HepG2 (cell line): Measurements from ENCODE around the gene CISD3. TPM values are rescaled to one million over a fixed set of nuclear protein-coding genes. Genes with fewer than 3 reads are reported as not detected.
A peak's percentile ranks its signal among the peaks of the same experiment; 100 is the strongest.

Source experiments
- ATAD3A ChIP-seq: sonication (generic); formaldehyde crosslinking; IDR thresholded peaks from 2 replicates; pipeline ENCODE4 v1.4.0; 2020; ENCODE audit warnings: missing genetic modification reagents
- HNRNPK ChIP-seq: fragments of 200-400 bp; formaldehyde crosslinking; IDR thresholded peaks from 2 replicates; pipeline ENCODE4 v1.6.1; 2018; ENCODE audit warnings: low read length, low read depth, moderate library complexity, mild to moderate bottlenecking; ENCODE audit not compliant: poor library complexity, severe bottlenecking
- MYNN ChIP-seq: sonication (generic); formaldehyde crosslinking; IDR thresholded peaks from 2 replicates; pipeline ENCODE4 v1.4.0; 2020; ENCODE audit warnings: mild to moderate bottlenecking, low read depth, missing genetic modification reagents
- RXRA ChIP-seq: sonication (generic); formaldehyde crosslinking; IDR thresholded peaks from 2 replicates; pipeline ENCODE4 v1.5.1; 2020; ENCODE audit warnings: missing genetic modification reagents
- SRF ChIP-seq: IDR thresholded peaks from 2 replicates; pipeline ENCODE4 v1.6.1; 2011; ENCODE audit warnings: mild to moderate bottlenecking, low read depth, low read length, moderate library complexity
- ZBED4 ChIP-seq: sonication (generic); formaldehyde crosslinking; IDR thresholded peaks from 2 replicates; pipeline ENCODE4 v1.4.0; 2020; ENCODE audit warnings: missing genetic modification reagents, borderline replicate concordance
- ZNF33B ChIP-seq: sonication (generic); formaldehyde crosslinking; IDR thresholded peaks from 2 replicates; pipeline ENCODE4 v1.5.1; 2020; ENCODE audit warnings: mild to moderate bottlenecking, missing genetic modification reagents
- ZNF598 ChIP-seq: sonication (generic); formaldehyde crosslinking; IDR thresholded peaks from 2 replicates; pipeline ENCODE4 v1.5.1; 2020; ENCODE audit warnings: mild to moderate bottlenecking, missing genetic modification reagents, borderline replicate concordance
- ZNF747 ChIP-seq: sonication (generic); formaldehyde crosslinking; IDR thresholded peaks from 2 replicates; pipeline ENCODE4 v1.8.1; 2023; ENCODE audit warnings: missing genetic modification reagents, mild to moderate bottlenecking, borderline replicate concordance
- polyA plus RNA-seq, 8 experiments: library from polyadenylated mRNA; depleted of rRNA in 3 of 8; stranded (reverse) in 7 of 8; unstranded in 1 of 8; fragments of >200 nt; fragmentation: Illumina TruSeq in 4 of 8; extraction: Trizol in 4 of 8; gene quantifications; 2 replicates each; pipeline versions ENCODE4 v1.2.1 to v1.2.3, GENCODE V29; 2011 to 2016; ENCODE audit warnings: low read depth in 4 of 8, missing spikeins in 1 of 8, mixed read lengths in 1 of 8; ENCODE audit not compliant: insufficient read depth in 1 of 8
- total RNA-seq, 5 experiments: library from RNA; depleted of rRNA; stranded (reverse); fragments of >200 nt; fragmentation: Illumina TruSeq; extraction: Trizol; gene quantifications; 2 replicates each; pipeline ENCODE4 v1.2.3, GENCODE V29; 2016; ENCODE audit warnings: low read depth in 1 of 5
- TF ChIP-seq, protein P1 (sequence below): IDR thresholded peaks from 2 replicates; pipeline ENCODE4 v1.6.1; 2018; ENCODE audit warnings: missing genetic modification reagents, mild to moderate bottlenecking, missing compliant biosample characterization
- TF ChIP-seq, protein P2 (sequence below): sonication (generic); formaldehyde crosslinking; IDR thresholded peaks from 2 replicates; pipeline ENCODE4 v1.4.0; 2020; ENCODE audit warnings: missing genetic modification reagents
- TF ChIP-seq, protein P3 (sequence below): sonication (generic); formaldehyde crosslinking; conservative IDR thresholded peaks from 2 replicates; pipeline ENCODE4 v1.8.0; 2022; ENCODE audit warnings: mild to moderate bottlenecking, moderate library complexity, missing genetic modification reagents
- TF ChIP-seq, protein P4 (sequence below): IDR thresholded peaks from 2 replicates; pipeline ENCODE4 v1.6.1; 2016; ENCODE audit warnings: low read depth, control low read depth
- TF ChIP-seq, protein P5 (sequence below): sonication (generic); formaldehyde crosslinking; IDR thresholded peaks from 2 replicates; pipeline ENCODE4 v1.4.0; 2020; ENCODE audit warnings: mild to moderate bottlenecking, missing genetic modification reagents

CISD3 gene
- total and polyA plus RNA-seq, 2 of the 13 experiments (the other 11 are each of a cell fraction or from before 2014, with no cell fraction given), result 30.0 to 34.1 TPM

- peak; percentile 38 for TF ChIP-seq ZBED4 (CRISPR knock-in tag)
- TF ChIP-seq ZNF747 (CRISPR knock-in tag), result peak; percentile 60; the same call in 1 of the 2 replicates
- TF ChIP-seq HNRNPK, result peak; percentile 92
- no peak for TF ChIP-seq ZNF598
- TF ChIP-seq, protein P1, sequence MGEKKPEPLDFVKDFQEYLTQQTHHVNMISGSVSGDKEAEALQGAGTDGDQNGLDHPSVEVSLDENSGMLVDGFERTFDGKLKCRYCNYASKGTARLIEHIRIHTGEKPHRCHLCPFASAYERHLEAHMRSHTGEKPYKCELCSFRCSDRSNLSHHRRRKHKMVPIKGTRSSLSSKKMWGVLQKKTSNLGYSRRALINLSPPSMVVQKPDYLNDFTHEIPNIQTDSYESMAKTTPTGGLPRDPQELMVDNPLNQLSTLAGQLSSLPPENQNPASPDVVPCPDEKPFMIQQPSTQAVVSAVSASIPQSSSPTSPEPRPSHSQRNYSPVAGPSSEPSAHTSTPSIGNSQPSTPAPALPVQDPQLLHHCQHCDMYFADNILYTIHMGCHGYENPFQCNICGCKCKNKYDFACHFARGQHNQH, result no peak
- no peak for TF ChIP-seq SRF
- TF ChIP-seq, protein P2, sequence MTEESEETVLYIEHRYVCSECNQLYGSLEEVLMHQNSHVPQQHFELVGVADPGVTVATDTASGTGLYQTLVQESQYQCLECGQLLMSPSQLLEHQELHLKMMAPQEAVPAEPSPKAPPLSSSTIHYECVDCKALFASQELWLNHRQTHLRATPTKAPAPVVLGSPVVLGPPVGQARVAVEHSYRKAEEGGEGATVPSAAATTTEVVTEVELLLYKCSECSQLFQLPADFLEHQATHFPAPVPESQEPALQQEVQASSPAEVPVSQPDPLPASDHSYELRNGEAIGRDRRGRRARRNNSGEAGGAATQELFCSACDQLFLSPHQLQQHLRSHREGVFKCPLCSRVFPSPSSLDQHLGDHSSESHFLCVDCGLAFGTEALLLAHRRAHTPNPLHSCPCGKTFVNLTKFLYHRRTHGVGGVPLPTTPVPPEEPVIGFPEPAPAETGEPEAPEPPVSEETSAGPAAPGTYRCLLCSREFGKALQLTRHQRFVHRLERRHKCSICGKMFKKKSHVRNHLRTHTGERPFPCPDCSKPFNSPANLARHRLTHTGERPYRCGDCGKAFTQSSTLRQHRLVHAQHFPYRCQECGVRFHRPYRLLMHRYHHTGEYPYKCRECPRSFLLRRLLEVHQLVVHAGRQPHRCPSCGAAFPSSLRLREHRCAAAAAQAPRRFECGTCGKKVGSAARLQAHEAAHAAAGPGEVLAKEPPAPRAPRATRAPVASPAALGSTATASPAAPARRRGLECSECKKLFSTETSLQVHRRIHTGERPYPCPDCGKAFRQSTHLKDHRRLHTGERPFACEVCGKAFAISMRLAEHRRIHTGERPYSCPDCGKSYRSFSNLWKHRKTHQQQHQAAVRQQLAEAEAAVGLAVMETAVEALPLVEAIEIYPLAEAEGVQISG (CRISPR knock-in tag), result peak; percentile 89
- TF ChIP-seq MYNN, result no peak
- TF ChIP-seq, protein P3, sequence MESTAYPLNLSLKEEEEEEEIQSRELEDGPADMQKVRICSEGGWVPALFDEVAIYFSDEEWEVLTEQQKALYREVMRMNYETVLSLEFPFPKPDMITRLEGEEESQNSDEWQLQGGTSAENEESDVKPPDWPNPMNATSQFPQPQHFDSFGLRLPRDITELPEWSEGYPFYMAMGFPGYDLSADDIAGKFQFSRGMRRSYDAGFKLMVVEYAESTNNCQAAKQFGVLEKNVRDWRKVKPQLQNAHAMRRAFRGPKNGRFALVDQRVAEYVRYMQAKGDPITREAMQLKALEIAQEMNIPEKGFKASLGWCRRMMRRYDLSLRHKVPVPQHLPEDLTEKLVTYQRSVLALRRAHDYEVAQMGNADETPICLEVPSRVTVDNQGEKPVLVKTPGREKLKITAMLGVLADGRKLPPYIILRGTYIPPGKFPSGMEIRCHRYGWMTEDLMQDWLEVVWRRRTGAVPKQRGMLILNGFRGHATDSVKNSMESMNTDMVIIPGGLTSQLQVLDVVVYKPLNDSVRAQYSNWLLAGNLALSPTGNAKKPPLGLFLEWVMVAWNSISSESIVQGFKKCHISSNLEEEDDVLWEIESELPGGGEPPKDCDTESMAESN, result peak; percentile 58
- TF ChIP-seq ZNF33B (CRISPR knock-in tag), result peak; percentile 40; the same call in 1 of the 2 replicates
- TF ChIP-seq, protein P4, sequence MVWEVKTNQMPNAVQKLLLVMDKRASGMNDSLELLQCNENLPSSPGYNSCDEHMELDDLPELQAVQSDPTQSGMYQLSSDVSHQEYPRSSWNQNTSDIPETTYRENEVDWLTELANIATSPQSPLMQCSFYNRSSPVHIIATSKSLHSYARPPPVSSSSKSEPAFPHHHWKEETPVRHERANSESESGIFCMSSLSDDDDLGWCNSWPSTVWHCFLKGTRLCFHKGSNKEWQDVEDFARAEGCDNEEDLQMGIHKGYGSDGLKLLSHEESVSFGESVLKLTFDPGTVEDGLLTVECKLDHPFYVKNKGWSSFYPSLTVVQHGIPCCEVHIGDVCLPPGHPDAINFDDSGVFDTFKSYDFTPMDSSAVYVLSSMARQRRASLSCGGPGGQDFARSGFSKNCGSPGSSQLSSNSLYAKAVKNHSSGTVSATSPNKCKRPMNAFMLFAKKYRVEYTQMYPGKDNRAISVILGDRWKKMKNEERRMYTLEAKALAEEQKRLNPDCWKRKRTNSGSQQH (CRISPR knock-in tag), result no peak
- TF ChIP-seq RXRA (CRISPR knock-in tag), result peak; percentile 51; the same call in 1 of the 2 replicates
- TF ChIP-seq ATAD3A (CRISPR knock-in tag), result 0 out of 2 replicates have a peak, but pooled peaks have one; percentile 42
- TF ChIP-seq, protein P5, sequence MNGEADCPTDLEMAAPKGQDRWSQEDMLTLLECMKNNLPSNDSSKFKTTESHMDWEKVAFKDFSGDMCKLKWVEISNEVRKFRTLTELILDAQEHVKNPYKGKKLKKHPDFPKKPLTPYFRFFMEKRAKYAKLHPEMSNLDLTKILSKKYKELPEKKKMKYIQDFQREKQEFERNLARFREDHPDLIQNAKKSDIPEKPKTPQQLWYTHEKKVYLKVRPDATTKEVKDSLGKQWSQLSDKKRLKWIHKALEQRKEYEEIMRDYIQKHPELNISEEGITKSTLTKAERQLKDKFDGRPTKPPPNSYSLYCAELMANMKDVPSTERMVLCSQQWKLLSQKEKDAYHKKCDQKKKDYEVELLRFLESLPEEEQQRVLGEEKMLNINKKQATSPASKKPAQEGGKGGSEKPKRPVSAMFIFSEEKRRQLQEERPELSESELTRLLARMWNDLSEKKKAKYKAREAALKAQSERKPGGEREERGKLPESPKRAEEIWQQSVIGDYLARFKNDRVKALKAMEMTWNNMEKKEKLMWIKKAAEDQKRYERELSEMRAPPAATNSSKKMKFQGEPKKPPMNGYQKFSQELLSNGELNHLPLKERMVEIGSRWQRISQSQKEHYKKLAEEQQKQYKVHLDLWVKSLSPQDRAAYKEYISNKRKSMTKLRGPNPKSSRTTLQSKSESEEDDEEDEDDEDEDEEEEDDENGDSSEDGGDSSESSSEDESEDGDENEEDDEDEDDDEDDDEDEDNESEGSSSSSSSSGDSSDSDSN, result peak; percentile 45; the same call in 1 of the 2 replicates
Measured at GRCh38 chr17:38729886-38730525, at the start of gene CISD3 (continued).
